ENCODE data around the gene VPS35L.
"Not testable (repeated sequence)": the region's sequence is repeated elsewhere in the genome, so short reads cannot be mapped to it uniquely, and the experiment has no call there.

Gene VPS35L

GRCh38 chr16:19532601-19533000 is 22.9 kb upstream of the VPS35L start:
- no peak for DNase-seq

GRCh38 chr16:19540241-19540970 is 15.1 kb upstream of the VPS35L start:
- DNase-seq: no peak

- no peak for DNase-seq
Measured at GRCh38 chr16:19542138-19542821, 13.2 kb upstream of the VPS35L start.

GRCh38 chr16:19543278-19543996 is 12.1 kb upstream of the VPS35L start:
- DNase-seq: not testable (repeated sequence)

GRCh38 chr16:19548144-19548543 is 7.4 kb upstream of the VPS35L start:
- no peak for DNase-seq

- DNase-seq: no peak
Measured at GRCh38 chr16:19549673-19550072, 5.8 kb upstream of the VPS35L start.

- DNase-seq: no peak
Measured at GRCh38 chr16:19555938-19556771, 652 bp downstream of the VPS35L start.

- no peak for DNase-seq
Measured at GRCh38 chr16:19559242-19559910, 3.9 kb downstream of the VPS35L start.

GRCh38 chr16:19560078-19560477 is 4.6 kb downstream of the VPS35L start:
- DNase-seq: no peak

GRCh38 chr16:19563377-19563776 is 7.9 kb downstream of the VPS35L start:
- DNase-seq: no peak

- no peak for DNase-seq
Measured at GRCh38 chr16:19566362-19566761, 10.9 kb downstream of the VPS35L start.

- no peak for DNase-seq
Measured at GRCh38 chr16:19567560-19567959, 12.1 kb downstream of the VPS35L start.

- no peak for DNase-seq
Measured at GRCh38 chr16:19573997-19574396, 18.5 kb downstream of the VPS35L start.

GRCh38 chr16:19574615-19575014 is 19.1 kb downstream of the VPS35L start:
- DNase-seq: no peak

- no peak for DNase-seq
Measured at GRCh38 chr16:19578378-19578971, 23.0 kb downstream of the VPS35L start.

- no peak for DNase-seq
Measured at GRCh38 chr16:19582050-19582831, 26.7 kb downstream of the VPS35L start.

GRCh38 chr16:19583665-19584300 is 28.3 kb downstream of the VPS35L start:
- DNase-seq: no peak

GRCh38 chr16:19588661-19589060 is 33.2 kb downstream of the VPS35L start:
- no peak for DNase-seq

- DNase-seq: no peak
Measured at GRCh38 chr16:19589106-19589505, 33.6 kb downstream of the VPS35L start.

GRCh38 chr16:19589771-19590302 is 34.3 kb downstream of the VPS35L start:
- DNase-seq: no peak
